Measurements from ENCODE around the gene CABYR.

DNA sequence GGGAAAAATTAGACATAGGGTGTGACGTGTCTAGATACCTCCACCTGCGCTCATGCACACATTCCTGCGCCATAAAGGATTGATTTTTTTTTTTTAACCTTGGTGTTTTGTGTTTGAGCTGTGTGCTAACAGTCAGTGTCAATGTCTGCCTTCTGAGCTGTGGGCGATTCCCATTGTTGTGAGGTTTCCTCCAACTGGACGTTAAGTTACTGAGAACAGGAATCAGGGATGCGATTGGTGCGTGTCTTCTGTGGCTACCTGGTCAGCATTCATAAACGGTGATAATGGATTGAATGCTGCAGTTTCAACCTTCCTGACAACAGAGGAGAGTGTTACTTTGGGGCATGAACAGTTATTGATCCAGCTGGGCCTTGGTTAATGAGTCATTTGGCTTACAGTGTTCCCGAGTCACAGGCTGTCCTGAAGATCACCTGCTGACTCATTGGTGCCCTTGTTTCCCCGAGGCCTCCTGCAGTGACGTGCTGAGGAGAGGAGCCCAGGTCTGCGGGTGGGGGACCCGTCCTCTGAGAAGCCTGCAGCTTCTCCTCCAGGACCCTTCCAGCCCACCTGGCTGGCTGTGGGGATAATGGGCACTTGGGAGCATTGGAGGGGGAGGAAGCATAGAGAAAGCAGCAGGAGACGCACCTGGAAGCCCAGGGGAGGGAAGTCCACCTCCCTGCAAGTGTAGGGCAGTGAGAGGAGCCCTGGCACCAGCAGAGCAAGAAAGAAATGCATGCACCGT lies 25.8 kb upstream of the CABYR start:
- TF ChIP-seq, protein P1, sequence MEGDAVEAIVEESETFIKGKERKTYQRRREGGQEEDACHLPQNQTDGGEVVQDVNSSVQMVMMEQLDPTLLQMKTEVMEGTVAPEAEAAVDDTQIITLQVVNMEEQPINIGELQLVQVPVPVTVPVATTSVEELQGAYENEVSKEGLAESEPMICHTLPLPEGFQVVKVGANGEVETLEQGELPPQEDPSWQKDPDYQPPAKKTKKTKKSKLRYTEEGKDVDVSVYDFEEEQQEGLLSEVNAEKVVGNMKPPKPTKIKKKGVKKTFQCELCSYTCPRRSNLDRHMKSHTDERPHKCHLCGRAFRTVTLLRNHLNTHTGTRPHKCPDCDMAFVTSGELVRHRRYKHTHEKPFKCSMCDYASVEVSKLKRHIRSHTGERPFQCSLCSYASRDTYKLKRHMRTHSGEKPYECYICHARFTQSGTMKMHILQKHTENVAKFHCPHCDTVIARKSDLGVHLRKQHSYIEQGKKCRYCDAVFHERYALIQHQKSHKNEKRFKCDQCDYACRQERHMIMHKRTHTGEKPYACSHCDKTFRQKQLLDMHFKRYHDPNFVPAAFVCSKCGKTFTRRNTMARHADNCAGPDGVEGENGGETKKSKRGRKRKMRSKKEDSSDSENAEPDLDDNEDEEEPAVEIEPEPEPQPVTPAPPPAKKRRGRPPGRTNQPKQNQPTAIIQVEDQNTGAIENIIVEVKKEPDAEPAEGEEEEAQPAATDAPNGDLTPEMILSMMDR (IDR thresholded peaks at IDR 0.05): no peak
- TF ChIP-seq POLR2AphosphoS5 (IDR thresholded peaks at IDR 0.05) (no peak), EP300 (IDR thresholded peaks at IDR 0.05) (no peak), POLR2A (IDR thresholded peaks at IDR 0.05) (no peak)
